HS-5 (cell line): ENCODE data around the gene ZNF471.

Experiments used
- DNase-seq: peaks from one replicate; pipeline ENCODE4 v3.0.0-alpha.2; 2012; ENCODE audit warnings: low read depth

ZNF471 gene

DNA sequence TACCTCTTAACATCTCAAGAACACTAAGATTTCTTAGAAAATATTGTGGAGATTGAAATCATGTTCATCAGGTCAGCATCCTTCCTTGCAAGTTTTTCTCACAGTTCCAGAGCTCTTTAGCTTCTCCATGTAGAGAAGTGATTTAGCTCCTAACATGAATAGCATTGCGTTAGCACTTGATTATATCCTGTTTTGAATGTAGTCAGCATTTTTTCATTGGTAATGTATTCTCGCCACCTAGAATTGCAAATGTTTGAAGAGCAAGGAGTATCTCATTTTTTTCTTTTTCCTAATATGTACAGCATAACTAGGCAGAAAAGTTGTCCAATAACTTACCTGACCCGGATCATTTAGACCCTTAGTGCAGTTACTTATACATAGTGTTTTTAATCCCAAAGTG lies 66.3 kb downstream of the ZNF471 start:
- no peak for DNase-seq

GRCh38 chr19:56577719-56578602 lies 70.3 kb downstream of the ZNF471 start:
- DNase-seq, result no peak
